Measurements from ENCODE around the gene ERMN.

GRCh38 chr2:157312866-157313486 is 12.6 kb downstream of the ERMN start:
- TF ChIP-seq EZH2 (IDR thresholded peaks at IDR 0.05; ENCODE audit: low read length, missing control alignments) (no peak), CTCF (conservative IDR thresholded peaks at IDR 0.05 in 1 of 2, IDR thresholded peaks at IDR 0.05 in 1 of 2; ENCODE audit: low read depth in 1 of 2, low read length in 2 of 2) (no peak)

Data from fibroblast of lung (primary cell).